H1 (cell line): ENCODE results near the gene CKB. TPM values are rescaled to one million over a fixed set of nuclear protein-coding genes. Genes with fewer than 3 reads are reported as not detected.

Experiments
- CHD7 ChIP-seq: fragments of 300-600 bp; sonication (generic); IDR thresholded peaks from 2 replicates; pipeline ENCODE4 v1.7.1; 2012; ENCODE audit warnings: low read length, moderate library complexity, mild to moderate bottlenecking, inconsistent platforms; ENCODE audit not compliant: insufficient replicate concordance
- SIN3A ChIP-seq, 2 experiments: IDR thresholded peaks in 1 of 2; conservative IDR thresholded peaks in 1 of 2; 2 replicates each; pipeline ENCODE4 v1.6.1; 2011 to 2012; ENCODE audit warnings: low read length in 2 of 2, improper control_type of control experiment in 1 of 2, low read depth in 1 of 2, mild to moderate bottlenecking in 1 of 2
- polyA plus RNA-seq, 7 experiments: library from polyadenylated mRNA; depleted of rRNA in 3 of 7; stranded (reverse) in 5 of 7; unstranded in 2 of 7; fragments of >200 nt in 5 of 7; fragments of 200-250 nt in 2 of 7; gene quantifications; 1 replicate in 5 of 7; 2 replicates in 1 of 7; 4 replicates in 1 of 7; pipeline versions ENCODE4 v1.2.1 to v1.2.3, GENCODE V29; 2011 to 2013; ENCODE audit warnings: missing spikeins in 2 of 7, mixed read lengths in 2 of 7
- total RNA-seq: library from RNA; stranded (reverse); fragmentation: NEBNext Ultra II Directional; extraction: Animal tissue kit (Norgen Biotek cat#: 25700); gene quantifications from 2 replicates; pipeline ENCODE4 v1.2.1, GENCODE V29; 2021

Gene CKB
- total and polyA plus RNA-seq, 2 of the 8 experiments (the other 6 are each of a cell fraction or from before 2014, with no cell fraction given): 538 to 950 TPM

- TF ChIP-seq CHD7: no peak
- TF ChIP-seq SIN3A (conservative IDR thresholded peaks at IDR 0.05 in 1 of 2, IDR thresholded peaks at IDR 0.05 in 1 of 2; ENCODE audit: low read depth in 1 of 2, low read length in 2 of 2): no peak
Observed at GRCh38 chr14:103520269-103520656, 2.4 kb downstream of the CKB start (continued).
